Measurements from ENCODE around the gene MYBPC1. TPM values are rescaled to one million over a fixed set of nuclear protein-coding genes. Genes with fewer than 3 reads are reported as not detected.

Gene MYBPC1
- total RNA-seq, 4 donors from 2014 or later: 0.13 to 1.6 TPM; not detected in 2

GRCh38 chr12:101597164-101597563, 2.4 kb downstream of the MYBPC1 start:
- H3K27ac ChIP-seq: no peak overlapping the region
- H3K9me3 ChIP-seq: no peaks in the 10 kb centered on the region
- no peaks in the 10 kb centered on the region for H3K27me3 ChIP-seq
- no peak for DNase-seq
- intact Hi-C loops (cut with DNase I): no loop called here
- H3K4me3 ChIP-seq (replicated peaks in 1 of 3): no peak overlapping the region
- H3K4me1 ChIP-seq: no peaks in the 10 kb centered on the region
- 72 to 85% methylated on average over 2 of the region's 2 CpGs for WGBS, 2 donors
- no peak for TF ChIP-seq POLR2A (IDR thresholded peaks at IDR 0.05)
- no peak for TF ChIP-seq CTCF (IDR thresholded peaks at IDR 0.05)
- no peaks in the 10 kb centered on the region for H3K36me3 ChIP-seq

GRCh38 chr12:101598483-101598882, 3.7 kb downstream of the MYBPC1 start:
- Histone ChIP-seq H3K9me3 (no peaks in the 10 kb centered on the region), H3K4me3 (replicated peaks in 1 of 3) (no peak overlapping the region), H3K4me1 (no peaks in the 10 kb centered on the region), H3K27me3 (no peaks in the 10 kb centered on the region), H3K36me3 (no peaks in the 10 kb centered on the region), H3K27ac (no peak overlapping the region)
- WGBS, 2 donors: 85 to 93% methylated on average over 3 of the region's 3 CpGs
- intact Hi-C loops (cut with DNase I): no loop called here
- TF ChIP-seq CTCF (IDR thresholded peaks at IDR 0.05) (no peak), POLR2A (IDR thresholded peaks at IDR 0.05) (no peak)
- DNase-seq: no peak

GRCh38 chr12:101599311-101599710, 4.5 kb downstream of the MYBPC1 start:
- Histone ChIP-seq H3K36me3 (no peaks in the 10 kb centered on the region), H3K27ac (no peak overlapping the region), H3K27me3 (no peaks in the 10 kb centered on the region), H3K4me3 (replicated peaks in 1 of 3) (no peak overlapping the region), H3K4me1 (no peaks in the 10 kb centered on the region), H3K9me3 (no peaks in the 10 kb centered on the region)
- 91 to 95% methylated on average over 1 of the region's 1 CpG for WGBS, 2 donors
- intact Hi-C loops (cut with DNase I): no loop called here
- no peak for DNase-seq
- TF ChIP-seq CTCF (IDR thresholded peaks at IDR 0.05) (no peak), POLR2A (IDR thresholded peaks at IDR 0.05) (no peak)

- DNase-seq: no peak
- Histone ChIP-seq H3K27ac (no peak overlapping the region), H3K9me3 (no peaks in the 10 kb centered on the region), H3K36me3 (no peaks in the 10 kb centered on the region), H3K27me3 (no peaks in the 10 kb centered on the region), H3K4me1 (no peaks in the 10 kb centered on the region), H3K4me3 (replicated peaks in 1 of 3) (no peak overlapping the region)
- 73 to 87% methylated on average over 5 of the region's 5 CpGs for WGBS, 2 donors
- TF ChIP-seq POLR2A (IDR thresholded peaks at IDR 0.05): no peak
- no peak for TF ChIP-seq CTCF (IDR thresholded peaks at IDR 0.05)
- intact Hi-C loops (cut with DNase I): no loop called here
Observed at GRCh38 chr12:101599771-101600484, 5.2 kb downstream of the MYBPC1 start.

- Histone ChIP-seq H3K36me3 (no peaks in the 10 kb centered on the region), H3K27ac (no peak overlapping the region), H3K4me1 (no peaks in the 10 kb centered on the region), H3K9me3 (no peaks in the 10 kb centered on the region), H3K27me3 (no peaks in the 10 kb centered on the region), H3K4me3 (replicated peaks in 1 of 3) (no peak overlapping the region)
- 75 to 95% methylated on average over 1 of the region's 1 CpG for WGBS, 2 donors
- TF ChIP-seq POLR2A (IDR thresholded peaks at IDR 0.05) (no peak), CTCF (IDR thresholded peaks at IDR 0.05) (no peak)
- no peak for DNase-seq
- intact Hi-C loops (cut with DNase I): no loop called here
Observed at GRCh38 chr12:101604132-101604531, 9.4 kb downstream of the MYBPC1 start.
